ENCODE measurements around the gene GANC. TPM values are rescaled to one million over a fixed set of nuclear protein-coding genes. Genes with fewer than 3 reads are reported as not detected.

GANC gene
- total RNA-seq, 6 experiments from 2014 or later, result 23.7 to 30.8 (median 29.5) TPM

GRCh38 chr15:42232606-42233005 is 40.4 kb upstream of the GANC start:
- H3K27ac Mint-ChIP-seq, result no peak overlapping the region
- H3K27me3 Mint-ChIP-seq (ENCODE audit: insufficient read depth), result no peaks in the 10 kb centered on the region; the same call in 1 of the 2 replicates
- no peak overlapping the region for H3K4me3 Mint-ChIP-seq
- DNase-seq, result no peak
- no peak for TF ChIP-seq CTCF (IDR thresholded peaks at IDR 0.05)
- H3K36me3 Mint-ChIP-seq (ENCODE audit: low read depth), result peaks cover 35% of the 10 kb centered on the region
- no peaks in the 10 kb centered on the region for H3K9me3 Mint-ChIP-seq
- no peaks in the 10 kb centered on the region; the same call in 1 of the 2 replicates for H3K4me1 Mint-ChIP-seq (ENCODE audit: low read depth)

DNA sequence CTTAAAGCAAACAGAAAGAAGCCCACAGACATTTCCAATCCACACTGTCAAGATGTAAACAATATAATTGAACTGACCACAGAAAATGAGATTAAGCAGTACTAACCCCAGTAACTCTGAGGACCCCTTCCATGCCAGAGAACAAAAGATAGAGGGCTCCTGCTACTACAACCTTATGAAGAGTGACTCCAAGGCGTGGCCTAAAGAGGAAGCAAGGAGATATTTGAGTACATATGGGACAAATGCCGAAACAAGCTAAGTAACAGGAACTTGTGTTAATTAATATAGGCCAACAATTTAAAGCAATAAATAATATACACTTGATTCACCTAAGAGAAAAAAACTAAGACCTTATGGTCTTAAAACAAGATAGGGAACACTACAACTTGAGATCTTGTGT is 39.9 kb upstream of the GANC start:
- H3K4me3 Mint-ChIP-seq, result no peak overlapping the region
- no peaks in the 10 kb centered on the region; the same call in 1 of the 2 replicates for H3K27me3 Mint-ChIP-seq (ENCODE audit: insufficient read depth)
- H3K9me3 Mint-ChIP-seq, result no peaks in the 10 kb centered on the region
- no peaks in the 10 kb centered on the region; the same call in 1 of the 2 replicates for H3K4me1 Mint-ChIP-seq (ENCODE audit: low read depth)
- no peak for DNase-seq
- H3K36me3 Mint-ChIP-seq (ENCODE audit: low read depth), result peaks cover 40% of the 10 kb centered on the region
- no peak for TF ChIP-seq CTCF (IDR thresholded peaks at IDR 0.05)
- no peak overlapping the region for H3K27ac Mint-ChIP-seq

DNA sequence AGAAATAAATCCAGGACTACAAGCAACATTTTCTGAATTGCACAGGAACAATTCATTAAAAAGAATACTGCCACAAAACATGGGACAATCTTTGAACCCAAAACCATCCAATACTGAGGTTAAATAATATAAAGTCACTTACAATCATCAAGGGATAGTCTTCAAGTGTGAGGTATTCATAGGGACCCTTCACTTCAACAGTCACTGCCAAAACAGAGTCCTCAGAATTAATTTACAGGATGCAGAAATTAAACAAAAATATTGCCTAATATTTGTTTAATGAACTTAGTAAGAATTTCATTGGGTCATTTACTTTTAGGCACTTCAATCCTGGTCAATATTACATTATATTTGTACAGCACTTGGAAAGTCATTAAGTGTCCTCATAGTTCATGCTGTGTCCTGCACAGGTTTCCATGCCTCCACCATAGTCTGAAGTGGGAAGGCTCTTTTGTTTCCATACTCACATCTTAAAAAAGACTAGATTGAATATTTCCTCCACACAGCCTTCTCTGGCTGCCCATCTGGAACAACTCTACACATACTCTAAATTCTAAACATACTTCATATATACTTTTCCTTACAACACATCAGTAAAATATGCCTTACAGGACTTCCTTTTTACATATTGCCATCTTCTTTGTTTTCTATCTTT is 33.3 kb upstream of the GANC start:
- peak overlapping the region; percentile 3; the same call in 1 of the 2 replicates for H3K27ac Mint-ChIP-seq
- peak; percentile 2 for DNase-seq
- peak overlapping the region; percentile 37; the same call in 1 of the 2 replicates for H3K4me3 Mint-ChIP-seq
- H3K4me1 Mint-ChIP-seq (ENCODE audit: low read depth), result peaks cover 27% of the 10 kb centered on the region
- H3K9me3 Mint-ChIP-seq, result no peaks in the 10 kb centered on the region
- H3K36me3 Mint-ChIP-seq (ENCODE audit: low read depth), result peaks cover 50% of the 10 kb centered on the region
- TF ChIP-seq CTCF (IDR thresholded peaks at IDR 0.05), result no peak
- no peaks in the 10 kb centered on the region for H3K27me3 Mint-ChIP-seq (ENCODE audit: insufficient read depth)

- Mint-ChIP-seq H3K9me3 (no peaks in the 10 kb centered on the region), H3K4me3 (no peak overlapping the region), H3K4me1 (ENCODE audit: low read depth) (peaks cover 32% of the 10 kb centered on the region), H3K27ac (no peak overlapping the region), H3K27me3 (ENCODE audit: insufficient read depth) (no peaks in the 10 kb centered on the region), H3K36me3 (ENCODE audit: low read depth) (peaks cover 43% of the 10 kb centered on the region)
- TF ChIP-seq CTCF (IDR thresholded peaks at IDR 0.05), result no peak
- DNase-seq, result no peak
Observed at GRCh38 chr15:42240823-42241222, 32.2 kb upstream of the GANC start.

GRCh38 chr15:42253300-42253699 is 19.7 kb upstream of the GANC start:
- Mint-ChIP-seq H3K9me3 (peaks cover 32% of the 10 kb centered on the region), H3K27ac (no peak overlapping the region), H3K36me3 (ENCODE audit: low read depth) (peaks cover 81% of the 10 kb centered on the region), H3K4me3 (no peak overlapping the region), H3K27me3 (ENCODE audit: insufficient read depth) (no peaks in the 10 kb centered on the region), H3K4me1 (ENCODE audit: low read depth) (no peaks in the 10 kb centered on the region)
- no peak for TF ChIP-seq CTCF (IDR thresholded peaks at IDR 0.05)
- DNase-seq, result no peak
